NCI-H2196 (cell line): Measurements from ENCODE around the gene CDH26.

Source experiments
- DNase-seq: peaks from one replicate; lab custom pipeline; 2025; ENCODE audit not compliant: unreplicated experiment; lab: John Stamatoyannopoulos, UW

Gene CDH26

DNA sequence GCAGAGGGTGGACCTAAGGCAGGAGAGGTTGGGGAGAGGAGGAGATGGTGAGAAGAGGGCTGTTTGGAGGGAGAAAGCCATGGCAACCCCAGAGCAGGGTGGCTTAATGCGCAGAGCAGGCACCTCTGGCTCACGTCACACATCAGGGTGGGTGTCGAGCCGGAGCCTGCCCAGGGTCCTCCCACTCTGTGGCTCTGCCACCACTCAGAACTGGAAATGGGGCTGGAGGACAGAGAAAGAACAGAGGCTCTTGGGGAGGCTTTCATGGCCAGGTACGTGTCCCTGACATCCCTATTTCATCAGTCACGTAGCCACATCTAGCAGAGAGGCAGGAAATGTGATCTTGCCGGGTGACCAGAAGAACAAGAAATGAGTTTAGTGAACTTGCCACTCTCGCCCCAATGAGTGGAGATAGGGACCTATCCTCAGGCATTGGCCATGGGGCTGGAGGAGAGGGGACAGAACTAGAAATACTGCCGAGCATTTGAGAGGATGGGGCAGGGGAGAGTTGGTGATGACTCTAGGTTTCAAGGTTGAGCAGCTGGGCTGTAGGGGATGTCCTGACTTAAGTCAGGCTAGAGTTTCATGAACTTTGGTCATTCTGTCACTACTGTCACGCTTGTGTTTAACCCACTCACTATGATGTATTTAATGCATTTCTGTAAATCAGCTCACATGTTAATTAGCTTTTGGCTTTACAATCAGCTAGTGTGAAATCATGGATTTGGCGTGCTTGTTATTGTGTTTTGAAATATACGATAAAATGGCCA, 52.7 kb downstream of the CDH26 start:
- DNase-seq = no peak

GRCh38 chr20:60011512-60012507, 53.6 kb downstream of the CDH26 start:
- peak; percentile 69 for DNase-seq

GRCh38 chr20:60013296-60014139, 55.3 kb downstream of the CDH26 start:
- no peak for DNase-seq

DNA sequence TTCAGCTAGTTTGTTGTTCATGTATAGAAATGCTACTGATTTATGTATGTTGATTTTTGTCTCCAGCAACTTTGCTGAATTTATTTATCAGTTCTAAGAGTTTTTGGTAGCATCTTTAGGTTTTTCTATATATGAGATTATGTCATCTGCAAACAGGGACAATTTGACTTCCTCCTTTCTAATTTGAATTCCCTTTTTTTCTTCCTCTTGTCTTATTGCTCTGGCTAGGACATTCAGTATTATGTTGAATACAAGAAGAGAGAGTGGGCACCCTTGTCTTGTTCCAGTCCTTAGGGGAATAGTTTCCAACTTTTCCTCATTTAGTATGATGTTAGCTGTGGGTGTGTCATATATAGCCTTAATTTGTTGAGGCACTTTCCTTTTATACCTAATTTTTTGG, 58.2 kb downstream of the CDH26 start:
- no peak for DNase-seq

DNA sequence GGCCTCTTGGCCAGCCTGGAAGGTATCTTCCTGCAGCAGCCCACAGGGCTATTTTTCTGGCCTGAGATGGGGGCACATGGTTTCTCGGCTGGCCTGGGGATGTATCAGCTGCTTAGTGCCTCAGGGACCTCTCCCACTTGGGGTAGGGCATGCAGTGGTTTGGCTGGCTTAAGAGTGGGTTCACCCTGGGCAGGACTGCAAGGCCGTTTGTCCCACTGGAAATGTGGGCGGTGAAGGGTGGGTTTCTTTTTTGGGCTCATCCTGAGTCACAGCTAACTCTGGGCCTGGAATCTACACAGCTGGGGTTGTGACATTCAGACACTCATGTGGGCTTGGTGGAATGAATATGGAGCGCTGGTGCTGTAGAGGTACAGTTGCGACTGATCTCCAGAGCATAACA, 62.0 kb downstream of the CDH26 start:
- DNase-seq = no peak

- no peak for DNase-seq
Measured at GRCh38 chr20:60021104-60021503, 62.9 kb downstream of the CDH26 start.

- no peak for DNase-seq
Measured at GRCh38 chr20:60022849-60023248, 64.6 kb downstream of the CDH26 start.

GRCh38 chr20:60024245-60024644, 66.0 kb downstream of the CDH26 start:
- no peak for DNase-seq

- no peak for DNase-seq
Measured at GRCh38 chr20:60024801-60025200, 66.6 kb downstream of the CDH26 start.

- DNase-seq = no peak
Measured at GRCh38 chr20:60026010-60026409, 67.8 kb downstream of the CDH26 start.

- DNase-seq = no peak
Measured at GRCh38 chr20:60030471-60030870, 72.2 kb downstream of the CDH26 start.

DNA sequence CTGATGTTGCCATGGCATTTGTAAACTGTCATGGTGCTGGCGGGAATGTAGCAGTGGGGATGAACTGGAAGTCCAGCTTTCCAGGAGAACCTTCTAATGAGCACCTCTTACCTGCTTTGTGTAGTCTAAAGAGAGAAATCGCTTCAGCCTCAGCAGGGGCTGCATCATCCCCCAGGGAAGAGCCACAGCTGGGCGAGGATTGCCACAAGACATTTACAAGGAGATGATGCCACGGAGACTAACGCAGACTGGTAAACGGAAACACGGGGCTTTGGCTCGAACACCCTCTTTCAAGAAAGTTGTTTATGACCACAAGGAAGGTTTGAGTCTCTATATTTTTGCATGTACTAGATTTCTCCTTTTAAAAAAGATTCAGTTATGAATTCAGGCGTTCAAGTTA, 72.9 kb downstream of the CDH26 start:
- DNase-seq = no peak

DNA sequence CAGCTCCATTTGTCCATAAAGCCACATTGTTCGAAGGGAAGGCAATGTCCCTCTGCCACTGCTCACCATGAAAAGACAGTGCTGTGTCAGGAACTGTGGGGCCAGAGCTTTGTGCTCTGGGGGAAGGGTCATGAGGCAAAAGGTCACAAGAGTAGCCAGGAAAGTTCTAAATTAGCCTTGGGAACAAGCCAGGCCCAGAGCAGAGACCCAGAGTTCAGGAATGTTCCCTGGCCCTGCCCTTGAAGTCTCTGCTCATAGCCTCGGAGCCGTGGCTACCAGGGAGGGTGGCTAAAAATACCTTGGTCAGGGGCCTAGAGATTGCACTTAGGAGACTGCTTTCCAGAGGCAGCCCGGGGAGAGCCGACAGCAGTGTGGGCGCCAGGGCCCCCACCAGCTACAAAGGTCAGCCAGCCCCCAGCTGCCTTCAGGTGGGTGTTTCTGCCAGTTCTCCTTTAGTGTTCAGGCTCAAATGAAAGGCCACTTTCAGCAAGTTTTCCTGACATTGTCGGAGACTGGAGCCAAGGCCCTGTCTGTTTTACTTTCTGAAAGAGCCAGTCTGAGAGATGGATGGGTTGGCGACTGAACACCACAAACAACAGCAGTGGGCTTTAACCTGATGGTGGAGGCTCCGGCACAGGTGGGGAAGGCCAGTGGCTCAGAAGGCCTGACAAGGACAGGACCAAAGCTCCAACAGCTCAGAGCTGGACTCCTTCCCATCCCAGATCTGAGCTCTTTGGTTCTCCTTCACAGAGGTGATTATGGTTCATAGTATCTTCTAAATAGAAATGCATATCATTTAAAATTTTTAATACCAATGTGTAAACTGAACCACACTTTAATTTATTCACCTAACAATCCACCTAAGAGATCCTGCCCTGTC, 76.2 kb downstream of the CDH26 start:
- DNase-seq = no peak

GRCh38 chr20:60035486-60035885, 77.3 kb downstream of the CDH26 start:
- no peak for DNase-seq

DNA sequence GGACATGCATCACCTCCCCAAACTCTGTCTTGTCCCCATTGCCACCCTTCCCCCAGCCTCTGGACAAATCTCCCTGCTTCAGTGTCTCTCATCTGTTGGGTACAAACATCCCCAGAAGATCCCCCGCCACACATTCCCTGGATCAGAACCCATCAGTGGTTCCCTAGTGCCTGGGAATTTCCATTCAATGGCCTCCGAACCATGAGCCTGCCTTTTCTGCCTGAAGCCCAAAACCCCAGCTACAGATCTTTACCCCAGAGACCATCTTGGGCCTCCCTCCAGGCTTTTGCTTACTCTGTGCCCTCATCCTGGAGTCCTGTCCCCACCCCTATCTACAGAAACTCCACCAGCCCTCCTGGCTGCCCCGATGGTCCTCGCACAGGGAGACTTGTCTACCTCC, 78.1 kb downstream of the CDH26 start:
- no peak for DNase-seq

DNA sequence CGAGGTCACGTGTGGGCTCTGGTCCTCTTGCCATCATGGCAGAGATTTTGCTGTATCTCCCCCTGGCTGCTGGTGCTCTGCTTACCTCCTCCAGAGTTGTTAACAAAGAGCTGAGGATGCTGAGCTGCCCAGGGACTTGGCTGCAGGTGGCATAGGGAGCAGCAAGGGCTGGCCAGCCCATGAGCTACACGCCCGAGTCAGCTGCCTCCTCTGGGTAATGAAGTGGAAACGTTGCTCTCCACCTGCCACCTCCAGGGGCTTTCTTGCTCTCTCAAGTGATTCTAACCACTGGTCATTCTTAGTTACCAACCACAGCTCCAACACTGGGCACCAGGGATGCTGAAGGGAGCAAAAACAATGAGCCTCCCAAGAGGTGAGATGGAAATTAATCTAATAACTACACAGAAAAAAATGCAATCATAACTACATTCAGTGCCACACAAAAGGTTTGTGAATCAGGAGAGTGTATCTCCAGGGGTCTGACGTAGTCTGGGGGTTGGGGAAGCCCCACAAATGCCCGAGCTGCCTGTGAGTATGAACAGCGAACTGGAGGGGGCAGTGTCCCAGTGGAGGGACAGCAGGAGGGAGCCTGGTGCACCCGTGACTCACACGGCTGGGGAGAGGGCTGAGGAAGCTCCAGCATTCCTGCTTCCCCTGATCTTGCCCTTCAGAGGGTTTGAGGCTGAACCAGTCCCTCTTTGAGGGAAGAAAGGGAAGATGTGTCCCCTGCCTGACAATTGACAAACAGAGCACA, 78.7 kb downstream of the CDH26 start:
- DNase-seq = peak; percentile 67

GRCh38 chr20:60038400-60039008, 80.3 kb downstream of the CDH26 start:
- no peak for DNase-seq

DNA sequence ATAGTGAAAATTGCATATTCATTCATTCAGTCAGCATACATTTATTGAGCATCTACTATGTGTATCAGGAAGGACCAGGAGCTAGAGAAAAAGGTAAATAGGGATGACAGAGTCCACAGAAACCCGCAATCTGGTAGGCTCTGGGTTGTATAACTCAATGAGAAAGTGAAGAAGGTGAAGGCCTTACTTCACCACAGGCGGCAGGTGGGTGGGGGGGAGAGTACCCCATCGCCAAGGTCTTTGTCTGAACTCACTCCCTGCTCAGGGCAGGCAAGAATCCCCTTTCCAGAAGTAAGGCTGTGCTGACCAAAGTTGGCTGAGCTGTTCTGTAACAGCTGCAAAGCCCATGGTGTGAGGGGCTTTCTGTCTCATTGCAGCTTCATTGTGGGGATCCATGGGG, 81.3 kb downstream of the CDH26 start:
- no peak for DNase-seq
